Tongue (tissue), 2 donors: ENCODE data around the gene OLIG1. TPM values are rescaled to one million over a fixed set of nuclear protein-coding genes. Genes with fewer than 3 reads are reported as not detected.

ENCODE experiments used
- DNase-seq: peaks from one replicate; pipeline ENCODE4 v3.0.0-alpha.2; 2015
- total RNA-seq: library from RNA; depleted of rRNA; stranded (reverse); fragments of >200 nt; gene quantifications from one replicate; pipeline ENCODE4 v1.2.3, GENCODE V29; 2014

The OLIG1 gene
- total RNA-seq, 1 donor from 2014 or later = 0.41 TPM

GRCh38 chr21:33031152-33031911 lies 38.6 kb upstream of the OLIG1 start:
- no peak for DNase-seq

GRCh38 chr21:33032434-33033047 lies 37.4 kb upstream of the OLIG1 start:
- DNase-seq = no peak

- no peak for DNase-seq
These were observed 36.6 kb upstream of the OLIG1 start for GRCh38 chr21:33033094-33033951.

DNA sequence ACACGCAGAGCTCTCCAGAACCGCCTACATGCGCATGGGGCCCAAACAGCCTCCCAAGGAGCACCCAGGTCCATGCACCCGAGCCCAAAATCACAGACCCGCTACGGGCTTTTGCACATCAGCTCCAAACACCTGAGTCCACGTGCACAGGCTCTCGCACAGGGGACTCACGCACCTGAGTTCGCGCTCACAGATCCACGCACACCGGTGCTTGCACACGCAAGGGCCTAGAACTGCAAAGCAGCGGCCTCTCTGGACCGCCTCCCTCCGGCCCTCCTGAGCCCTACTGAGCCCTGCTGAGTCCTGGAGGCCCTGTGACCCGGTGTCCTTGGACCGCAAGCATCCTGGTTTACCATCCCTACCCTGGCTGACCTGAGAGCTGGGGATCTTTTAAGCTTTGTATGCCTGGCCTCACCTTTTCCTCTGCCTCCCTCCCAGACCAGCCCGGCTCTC lies 36.0 kb upstream of the OLIG1 start:
- DNase-seq = no peak

DNA sequence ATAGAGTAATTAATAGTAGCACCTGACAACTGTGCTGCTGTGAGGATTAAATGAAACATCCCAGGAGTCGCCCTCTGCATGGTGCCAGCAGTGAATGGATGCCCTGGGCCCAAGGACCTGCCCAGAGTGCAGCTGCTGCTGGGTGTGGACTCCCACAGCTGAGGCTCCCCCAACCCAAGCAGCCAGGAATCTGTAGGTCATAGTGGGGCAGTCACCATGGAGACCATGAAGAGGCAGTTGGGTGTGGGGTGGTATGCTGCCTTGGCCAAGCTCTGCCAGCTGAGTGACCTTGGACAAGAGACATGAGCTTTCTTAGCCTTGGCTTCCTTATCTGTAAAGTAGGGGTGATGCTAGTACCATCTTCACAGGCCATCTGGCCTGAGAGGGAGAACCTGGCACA lies 34.8 kb upstream of the OLIG1 start:
- peak; percentile 32 for DNase-seq

- no peak for DNase-seq
These were observed 33.3 kb upstream of the OLIG1 start for GRCh38 chr21:33036430-33037162.

DNA sequence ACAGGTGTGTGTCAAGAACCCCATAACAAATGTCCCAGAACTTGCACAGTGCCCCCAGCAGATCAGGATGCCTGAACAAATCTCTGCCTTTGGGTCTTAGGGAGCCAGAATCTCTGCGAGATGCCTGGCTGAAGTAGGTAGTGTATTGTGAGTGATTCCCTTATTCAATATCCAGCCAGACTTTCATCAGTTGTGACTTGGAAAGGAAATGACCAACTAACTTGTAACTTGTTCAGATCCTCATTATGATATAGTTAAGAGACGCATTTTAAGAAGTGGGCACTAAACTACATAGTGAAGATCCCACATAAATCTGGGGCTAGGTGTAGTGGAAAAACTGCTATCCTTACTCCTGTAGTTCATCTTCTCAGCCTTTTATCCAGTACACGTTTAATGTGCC lies 32.4 kb upstream of the OLIG1 start:
- DNase-seq = no peak

- peak; percentile 74 for DNase-seq
These were observed 30.4 kb upstream of the OLIG1 start for GRCh38 chr21:33039536-33039935.

GRCh38 chr21:33040215-33040614 lies 29.7 kb upstream of the OLIG1 start:
- DNase-seq = no peak

DNA sequence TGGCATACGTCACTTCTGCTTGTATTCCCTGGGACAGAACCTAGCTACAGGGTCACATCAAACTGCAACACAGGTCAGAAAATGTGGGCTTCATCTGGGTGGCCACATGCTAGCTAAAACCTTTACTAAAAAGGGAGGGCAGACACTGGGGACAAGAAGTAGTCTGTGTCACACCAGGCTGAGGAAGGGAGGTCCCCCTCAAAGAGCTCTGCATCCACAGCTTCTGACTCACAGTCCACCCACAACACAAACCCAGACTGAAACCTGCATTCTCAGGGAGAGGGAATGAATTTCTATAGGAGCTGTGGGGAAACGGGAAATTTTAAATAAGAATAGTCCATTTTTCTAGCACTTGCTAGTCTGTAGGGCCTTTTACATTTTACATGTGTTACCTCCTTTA lies 28.0 kb upstream of the OLIG1 start:
- DNase-seq = no peak

DNA sequence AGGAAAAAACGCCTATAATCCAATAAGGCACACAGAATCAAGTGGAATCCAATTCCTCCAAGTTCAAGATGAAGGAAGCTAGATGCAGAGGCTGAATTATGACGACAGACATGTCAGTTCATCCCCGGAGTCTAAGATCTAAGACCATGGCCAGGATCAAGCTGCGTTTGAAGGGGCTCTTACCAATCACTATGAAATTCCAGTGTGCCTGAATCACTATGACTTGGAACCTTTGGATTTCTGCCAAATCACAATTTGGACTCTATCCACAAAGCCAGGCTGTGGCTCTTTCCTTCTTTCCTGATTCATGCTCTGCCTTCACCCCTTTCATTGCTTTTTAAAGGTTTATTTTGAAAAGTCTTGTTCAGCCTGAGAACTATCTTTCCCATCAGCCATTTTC lies 27.1 kb upstream of the OLIG1 start:
- DNase-seq = peak; percentile 64

DNA sequence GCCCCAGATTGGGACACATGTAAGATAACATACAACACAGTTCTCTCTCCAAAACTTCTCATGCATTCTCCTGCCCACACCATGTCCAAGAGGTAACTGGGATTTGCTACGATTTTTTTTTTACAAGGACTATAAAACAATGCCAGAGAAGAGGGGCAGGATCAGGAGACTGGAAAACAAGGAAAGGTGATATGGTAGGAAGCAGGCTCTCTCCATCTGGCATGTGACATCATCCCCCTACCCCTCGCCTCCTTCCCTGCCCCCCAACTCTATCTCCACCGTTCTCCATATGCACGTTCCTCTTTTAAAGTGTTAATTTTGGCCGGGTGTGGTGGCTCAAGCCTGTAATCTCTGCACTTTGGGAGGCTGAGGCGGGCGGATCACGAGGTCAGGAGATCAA lies 23.5 kb upstream of the OLIG1 start:
- DNase-seq = no peak

GRCh38 chr21:33047231-33047630 lies 22.7 kb upstream of the OLIG1 start:
- DNase-seq = no peak

DNA sequence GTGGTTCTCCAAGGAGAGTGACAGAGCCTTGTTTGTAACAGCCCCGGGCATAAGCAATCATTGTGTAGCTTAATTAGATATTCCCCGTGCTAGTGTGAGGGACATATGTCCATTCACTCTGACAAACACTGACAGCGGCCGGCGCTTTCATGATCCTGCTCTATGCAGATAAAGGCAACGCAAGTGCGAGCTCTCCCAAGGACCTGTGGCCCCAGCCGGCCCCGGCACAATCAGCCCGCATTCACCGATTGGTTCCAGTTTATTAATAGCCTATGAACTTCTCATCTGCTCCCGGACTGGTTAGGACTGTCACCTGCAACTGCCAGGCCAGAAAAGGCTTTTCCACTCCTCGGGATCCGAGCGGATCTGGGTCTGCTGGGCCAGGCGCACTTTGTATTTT lies 18.0 kb upstream of the OLIG1 start:
- no peak for DNase-seq

- no peak for DNase-seq
These were observed 16.0 kb upstream of the OLIG1 start for GRCh38 chr21:33053951-33054350.

- DNase-seq = no peak
These were observed 13.9 kb upstream of the OLIG1 start for GRCh38 chr21:33055991-33056390.

DNA sequence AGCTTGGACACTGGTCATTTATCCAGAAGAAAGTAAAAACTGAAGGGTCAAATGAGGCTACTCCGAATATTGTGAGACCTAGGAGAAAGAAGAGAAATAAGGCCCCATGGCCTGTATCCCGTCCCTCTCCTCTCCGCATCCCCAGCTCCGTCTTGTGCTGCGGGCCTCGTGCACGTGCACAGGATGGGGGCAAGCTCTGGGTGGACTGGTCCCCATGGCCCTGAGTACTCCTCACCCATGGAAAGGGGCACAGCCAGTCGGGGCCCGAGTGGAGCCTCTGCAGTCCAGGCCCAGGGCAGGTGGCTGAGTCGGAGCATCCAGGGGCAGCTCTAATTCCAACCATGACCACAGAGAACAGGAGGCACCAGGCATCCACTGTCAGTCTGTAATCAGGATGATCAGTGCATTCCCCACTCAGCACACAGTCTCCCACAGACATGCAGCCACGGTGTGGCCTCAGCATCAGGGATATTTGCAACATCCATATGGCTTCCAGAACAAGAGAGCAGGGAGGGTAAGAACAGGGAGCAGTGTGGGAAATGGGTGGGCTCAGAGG lies 12.5 kb upstream of the OLIG1 start:
- no peak for DNase-seq

DNA sequence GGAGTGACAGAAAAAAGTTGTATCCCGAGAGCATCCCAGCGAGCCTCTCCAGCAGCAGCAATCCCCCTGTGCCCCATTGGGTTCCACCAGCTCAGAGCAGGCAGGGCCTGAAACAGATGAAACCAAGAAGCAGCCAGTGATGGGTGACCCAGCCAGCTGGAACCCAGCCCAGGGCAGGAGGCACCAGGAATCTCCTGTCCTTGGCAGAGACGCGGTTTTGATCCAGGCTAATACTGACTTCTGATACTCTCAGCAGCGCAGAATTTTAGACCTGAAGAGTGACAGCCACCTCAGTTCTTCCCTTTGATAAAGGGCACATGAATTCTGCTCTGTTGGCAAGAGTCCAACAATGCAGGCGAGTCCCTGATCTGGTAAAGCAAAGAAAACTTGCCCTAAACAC lies 11.4 kb upstream of the OLIG1 start:
- peak; percentile 66 for DNase-seq

- peak; percentile 65 for DNase-seq
These were observed 11.0 kb upstream of the OLIG1 start for GRCh38 chr21:33058957-33059356.

DNA sequence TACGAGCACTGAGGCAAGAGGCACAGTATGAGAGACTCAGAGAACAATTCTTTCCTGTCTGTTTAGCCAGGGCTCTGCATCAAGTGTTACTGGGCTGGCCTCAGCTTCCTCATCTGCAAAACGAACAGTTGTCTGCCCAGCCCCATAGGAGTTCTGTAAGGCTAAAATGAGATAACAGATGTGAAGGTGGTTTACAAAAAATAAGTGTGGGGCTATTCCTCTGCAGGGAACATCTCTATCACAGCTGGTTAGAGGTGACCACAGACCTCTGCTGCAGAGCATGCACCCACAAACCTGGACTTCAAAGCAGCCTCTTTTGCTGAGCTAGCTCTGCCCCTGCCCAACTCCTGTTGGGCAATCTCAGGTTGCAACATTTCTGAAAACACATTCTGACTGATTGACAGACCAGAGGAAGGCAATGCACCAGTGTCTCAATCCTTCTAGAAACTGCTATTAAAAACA lies 10.5 kb upstream of the OLIG1 start:
- peak; percentile 12 for DNase-seq

GRCh38 chr21:33061233-33061632 lies 8.7 kb upstream of the OLIG1 start:
- no peak for DNase-seq

DNA sequence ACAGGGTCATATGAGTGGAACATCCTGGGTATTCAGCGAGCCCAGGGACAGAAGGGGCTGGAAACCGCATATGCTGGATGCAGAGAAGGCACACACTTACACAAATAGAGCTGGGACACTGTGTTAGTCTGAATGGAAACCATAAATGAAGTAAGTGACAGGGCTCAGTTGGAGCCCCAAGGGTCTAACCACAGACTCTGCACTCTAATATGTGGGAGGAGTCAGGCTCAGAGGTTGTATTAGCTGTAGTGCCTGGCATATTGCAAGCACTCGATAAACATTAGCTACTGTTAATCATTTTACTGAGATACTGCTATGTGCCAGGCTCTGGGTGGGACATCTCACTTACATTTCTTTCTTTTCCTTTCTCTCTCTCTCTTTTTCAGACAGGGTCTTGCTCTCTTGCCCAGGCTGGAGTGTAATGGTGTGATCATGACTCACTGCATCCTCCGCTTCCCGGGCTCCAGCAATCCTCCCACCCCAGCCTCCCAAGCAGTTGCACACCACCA lies 6.5 kb upstream of the OLIG1 start:
- no peak for DNase-seq
